ENCODE measurements around the gene TARBP1.

DNA sequence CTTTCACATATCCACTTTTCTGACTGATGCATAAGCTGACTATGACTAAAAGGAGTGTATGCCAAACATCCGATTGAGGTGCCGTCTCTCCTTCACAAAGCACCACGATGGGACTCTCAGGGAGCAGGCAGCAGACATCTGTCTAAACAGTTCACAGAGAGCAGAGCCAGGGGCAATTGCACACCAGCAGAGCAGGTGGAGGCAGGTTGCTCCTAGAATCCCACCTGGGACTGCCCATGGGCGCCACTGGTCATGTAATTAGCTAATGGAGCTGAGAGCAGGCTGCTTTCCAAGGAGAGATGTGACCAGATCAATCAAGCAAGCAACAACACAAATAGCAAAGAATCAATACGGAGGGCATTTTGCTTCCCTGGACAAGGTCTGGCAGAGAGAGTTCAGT lies 136.2 kb downstream of the TARBP1 start:
- TF ChIP-seq, protein P1, sequence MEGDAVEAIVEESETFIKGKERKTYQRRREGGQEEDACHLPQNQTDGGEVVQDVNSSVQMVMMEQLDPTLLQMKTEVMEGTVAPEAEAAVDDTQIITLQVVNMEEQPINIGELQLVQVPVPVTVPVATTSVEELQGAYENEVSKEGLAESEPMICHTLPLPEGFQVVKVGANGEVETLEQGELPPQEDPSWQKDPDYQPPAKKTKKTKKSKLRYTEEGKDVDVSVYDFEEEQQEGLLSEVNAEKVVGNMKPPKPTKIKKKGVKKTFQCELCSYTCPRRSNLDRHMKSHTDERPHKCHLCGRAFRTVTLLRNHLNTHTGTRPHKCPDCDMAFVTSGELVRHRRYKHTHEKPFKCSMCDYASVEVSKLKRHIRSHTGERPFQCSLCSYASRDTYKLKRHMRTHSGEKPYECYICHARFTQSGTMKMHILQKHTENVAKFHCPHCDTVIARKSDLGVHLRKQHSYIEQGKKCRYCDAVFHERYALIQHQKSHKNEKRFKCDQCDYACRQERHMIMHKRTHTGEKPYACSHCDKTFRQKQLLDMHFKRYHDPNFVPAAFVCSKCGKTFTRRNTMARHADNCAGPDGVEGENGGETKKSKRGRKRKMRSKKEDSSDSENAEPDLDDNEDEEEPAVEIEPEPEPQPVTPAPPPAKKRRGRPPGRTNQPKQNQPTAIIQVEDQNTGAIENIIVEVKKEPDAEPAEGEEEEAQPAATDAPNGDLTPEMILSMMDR (IDR thresholded peaks at IDR 0.05; ENCODE audit: insufficient read depth, low read length), result no peak
- no peak for TF ChIP-seq SPI1 (IDR thresholded peaks at IDR 0.05; ENCODE audit: borderline replicate concordance, low read depth)

Data from HL-60 (cell line).